Embryonic facial prominence (tissue), 1 donor: ENCODE results near the gene STAP1.
"Not testable (repeated sequence)": the region's sequence is repeated elsewhere in the genome, so short reads cannot be mapped to it uniquely, and the experiment has no call there.

Experiments used
- DNase-seq: peaks from one replicate; pipeline ENCODE4 v3.0.0-alpha.2; 2016; ENCODE audit errors: extremely low spot score

STAP1 gene, protein sequence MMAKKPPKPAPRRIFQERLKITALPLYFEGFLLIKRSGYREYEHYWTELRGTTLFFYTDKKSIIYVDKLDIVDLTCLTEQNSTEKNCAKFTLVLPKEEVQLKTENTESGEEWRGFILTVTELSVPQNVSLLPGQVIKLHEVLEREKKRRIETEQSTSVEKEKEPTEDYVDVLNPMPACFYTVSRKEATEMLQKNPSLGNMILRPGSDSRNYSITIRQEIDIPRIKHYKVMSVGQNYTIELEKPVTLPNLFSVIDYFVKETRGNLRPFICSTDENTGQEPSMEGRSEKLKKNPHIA

DNA sequence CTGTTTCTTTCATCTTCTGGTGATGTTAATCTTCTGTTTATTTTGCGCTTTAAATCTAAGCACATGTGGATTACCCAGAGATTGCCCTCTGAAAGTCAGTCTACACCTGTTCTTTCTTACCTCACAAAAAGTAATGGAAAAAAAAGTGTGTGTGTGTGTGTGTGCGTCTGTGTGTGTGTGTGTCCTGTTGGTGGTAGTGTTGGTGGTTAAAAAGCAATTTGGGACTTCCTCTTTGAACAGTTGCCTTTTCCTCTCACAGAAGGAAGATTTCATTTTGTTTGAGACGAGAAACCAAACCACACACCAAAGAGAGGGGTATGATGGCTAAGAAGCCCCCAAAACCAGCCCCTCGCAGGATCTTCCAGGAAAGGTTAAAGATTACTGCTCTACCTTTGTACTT is at the start of gene STAP1:
TSS of gene STAP1 (plus strand) at position 235 of the 400 bp plus-strand sequence. CDS start at position 318, 83 bp downstream.
- DNase-seq = no peak

DNA sequence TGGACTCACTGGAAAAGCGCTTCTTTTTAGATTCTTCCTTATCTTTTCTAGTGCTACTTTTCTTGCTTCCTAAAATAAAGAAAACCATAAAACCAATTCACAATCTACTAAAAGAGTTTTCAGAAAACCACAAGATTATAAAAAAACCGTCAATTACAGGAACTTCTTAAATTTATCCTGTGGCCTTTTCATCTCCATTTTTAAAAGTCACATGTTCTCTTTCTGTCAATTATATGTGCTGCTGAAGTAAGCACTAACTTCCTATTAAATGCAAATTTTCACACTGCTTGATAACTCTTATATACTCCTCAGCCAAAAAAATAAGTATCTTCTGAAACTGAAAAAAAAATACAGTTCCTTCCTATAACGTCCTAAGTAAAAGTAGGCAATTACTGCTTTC is 46.0 kb upstream of the STAP1 start:
- DNase-seq = no peak

GRCh38 chr4:67520141-67520540 is 38.4 kb upstream of the STAP1 start:
- no peak for DNase-seq

DNA sequence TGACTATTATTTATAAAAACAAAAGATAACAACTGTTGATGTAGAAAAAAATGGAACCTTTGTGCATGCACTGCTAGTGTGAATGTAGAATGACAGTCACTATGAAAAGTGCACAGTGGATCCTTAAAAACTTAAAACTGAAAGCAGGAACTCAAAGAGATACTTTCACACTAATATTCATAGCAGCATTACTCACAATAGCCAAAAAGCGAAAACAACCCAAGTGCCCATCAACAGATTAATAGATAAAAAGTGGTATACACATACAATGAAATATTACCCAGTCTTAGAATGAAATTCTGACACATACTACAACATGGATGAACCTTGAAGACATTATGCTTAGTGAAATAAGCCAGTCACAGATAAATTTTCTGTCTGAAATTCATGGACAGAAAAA is 37.0 kb upstream of the STAP1 start:
- DNase-seq = no peak

DNA sequence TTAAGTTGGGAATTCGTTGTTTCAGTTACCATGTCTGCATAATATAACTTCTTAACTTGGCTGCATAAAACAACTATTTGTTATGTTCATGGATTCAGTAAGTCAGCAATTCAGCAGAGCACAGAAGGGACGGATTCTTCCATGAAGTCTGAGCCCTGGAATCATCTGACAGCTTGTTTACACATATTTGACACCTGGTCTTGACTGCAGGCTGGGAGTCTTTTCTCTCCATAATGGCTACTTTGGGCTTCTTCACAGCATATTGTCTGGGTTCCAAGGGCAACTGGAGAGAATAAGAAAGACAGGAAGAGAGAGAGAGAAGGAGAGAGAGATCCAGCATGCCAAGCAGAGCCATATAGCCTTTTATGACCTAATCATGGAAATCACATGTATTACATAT is 36.3 kb upstream of the STAP1 start:
- no peak for DNase-seq

- DNase-seq = no peak
Measured at GRCh38 chr4:67522851-67523671, 35.5 kb upstream of the STAP1 start.

DNA sequence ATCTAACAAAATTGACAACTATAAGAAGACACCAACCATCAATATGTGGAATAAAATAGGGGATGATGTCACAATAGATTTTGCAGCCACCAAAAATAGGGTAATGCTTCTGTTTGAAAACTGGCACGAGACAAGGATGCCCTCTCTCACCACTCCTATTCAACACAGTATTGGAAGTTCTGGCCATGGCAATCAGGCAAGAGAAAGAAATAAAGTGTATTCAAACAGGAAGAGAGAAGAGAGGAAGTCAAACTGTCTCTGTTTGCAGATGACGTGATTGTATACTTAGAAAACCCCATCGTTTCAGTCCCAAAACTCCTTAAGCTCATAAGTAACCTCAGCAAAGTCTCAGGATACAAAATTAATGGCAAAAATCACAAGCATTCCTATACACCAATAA is 34.4 kb upstream of the STAP1 start:
- DNase-seq = not testable (repeated sequence)

- no peak for DNase-seq
Measured at GRCh38 chr4:67531379-67531962, 27.1 kb upstream of the STAP1 start.

DNA sequence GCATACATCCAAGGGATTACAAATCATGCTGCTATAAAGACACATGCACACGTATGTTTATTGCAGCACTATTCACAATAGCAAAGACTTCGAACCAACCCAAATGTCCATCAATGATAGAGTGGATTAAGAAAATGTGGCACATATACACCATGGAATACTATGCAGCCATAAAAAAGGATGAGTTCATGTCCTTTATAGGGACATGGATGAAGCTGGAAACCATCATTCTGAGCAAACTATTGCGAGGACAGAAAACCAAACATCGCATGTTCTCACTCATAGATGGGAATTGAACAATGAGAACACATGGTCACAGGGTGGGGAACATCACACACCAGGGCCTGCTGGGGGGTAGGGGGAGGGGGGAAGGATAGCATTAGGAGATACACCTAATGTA is 26.1 kb upstream of the STAP1 start:
- DNase-seq = not testable (repeated sequence)

GRCh38 chr4:67533112-67533511 is 25.4 kb upstream of the STAP1 start:
- no peak for DNase-seq

GRCh38 chr4:67535280-67535840 is 23.2 kb upstream of the STAP1 start:
- no peak for DNase-seq

- DNase-seq = no peak
Measured at GRCh38 chr4:67539830-67540229, 18.7 kb upstream of the STAP1 start.

DNA sequence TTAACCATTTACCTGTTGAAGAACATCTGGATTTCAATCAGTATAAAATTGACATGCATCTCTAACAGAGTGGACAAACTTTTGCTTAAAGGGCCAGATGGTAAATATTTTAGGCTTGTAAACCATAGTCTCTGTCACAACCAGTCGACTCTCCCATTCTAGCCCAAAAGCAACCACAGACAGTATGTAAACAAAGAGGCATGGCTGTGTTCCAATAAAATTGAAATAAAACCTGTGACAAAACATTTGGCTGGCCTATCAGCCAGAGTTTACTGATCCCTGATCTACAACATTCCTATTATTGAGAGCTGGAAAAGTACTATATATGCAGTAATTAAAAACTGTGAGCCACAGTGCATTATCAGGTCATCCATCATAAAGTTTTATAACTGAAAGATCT is 16.5 kb upstream of the STAP1 start:
- DNase-seq = no peak

DNA sequence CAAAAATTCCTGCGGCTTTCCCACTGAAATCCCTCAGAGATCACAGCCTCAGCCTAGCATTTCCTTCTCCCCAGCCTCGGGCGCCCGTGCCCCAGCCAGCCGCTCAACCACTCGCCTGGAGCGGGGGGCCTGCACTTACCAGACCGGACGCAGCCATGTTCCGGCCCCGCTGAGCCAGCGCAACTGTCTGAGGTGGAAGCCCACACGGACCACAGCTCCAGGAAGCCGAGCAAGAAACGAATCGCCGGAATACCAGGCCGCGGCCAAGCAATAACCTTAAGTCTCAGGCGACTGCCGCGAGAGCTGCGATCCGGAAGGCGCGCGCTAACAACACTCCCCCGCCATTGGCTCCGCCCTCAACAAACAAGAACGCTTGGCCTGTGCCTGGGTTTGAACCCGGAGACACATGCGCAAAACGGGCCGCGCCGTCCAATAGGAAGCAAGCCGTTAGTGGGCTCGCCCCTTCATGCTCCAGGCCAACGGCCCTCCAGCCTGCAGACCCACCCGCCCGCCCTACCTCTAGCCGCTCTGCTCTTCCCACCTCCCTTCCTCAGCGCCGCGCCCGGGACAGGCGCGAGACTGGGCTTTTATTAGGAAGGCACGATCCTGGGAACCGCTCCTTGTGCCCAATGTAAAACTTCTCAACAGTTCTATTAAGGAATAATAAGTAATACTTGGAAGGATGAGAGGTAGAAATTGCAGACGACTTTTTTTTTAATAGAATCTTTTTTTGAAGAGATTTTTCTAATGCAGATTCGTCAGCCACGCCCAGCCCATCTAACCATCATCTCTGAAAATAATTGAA is 13.1 kb upstream of the STAP1 start, which contains the start of gene CENPC:
TSS of gene CENPC (minus strand) at position 305 of the 805 bp plus-strand sequence. CDS start at position 157, 148 bp downstream.
- peak; percentile 93 for DNase-seq

DNA sequence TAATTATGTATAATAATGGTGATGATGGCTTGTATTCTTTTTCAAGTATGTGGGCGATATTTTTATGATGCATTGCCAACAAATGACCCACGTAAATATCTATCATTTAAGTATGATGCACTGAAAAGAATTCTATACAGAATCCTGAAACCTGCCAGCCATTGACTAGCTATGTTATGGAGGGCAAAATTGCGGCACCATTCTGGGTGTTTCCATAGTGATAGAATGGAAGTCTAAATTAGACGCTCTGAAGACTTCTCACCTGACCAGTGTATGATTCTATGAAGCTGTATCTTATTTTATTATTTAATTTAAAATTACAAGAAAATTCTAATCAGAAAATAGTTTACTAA is 12.5 kb upstream of the STAP1 start:
- DNase-seq = no peak

DNA sequence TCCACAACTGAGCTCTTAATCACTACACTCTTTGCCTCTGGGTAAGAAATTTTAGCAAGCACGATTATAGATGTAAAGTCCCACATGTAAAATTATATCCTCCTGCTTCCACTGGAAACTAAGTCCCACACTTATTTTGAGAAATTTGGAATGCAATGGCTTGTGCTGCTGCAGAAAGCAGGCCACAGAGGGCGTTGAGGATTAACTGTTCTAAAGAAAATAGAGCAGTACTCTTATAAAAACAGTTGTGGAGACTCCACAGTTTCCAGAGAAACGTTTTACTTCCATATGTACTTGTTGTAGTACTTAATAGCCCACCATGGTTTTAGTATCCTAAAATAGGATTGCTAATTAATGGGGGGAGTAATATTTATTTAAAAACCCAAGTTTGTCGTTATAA is 11.6 kb upstream of the STAP1 start:
- no peak for DNase-seq

DNA sequence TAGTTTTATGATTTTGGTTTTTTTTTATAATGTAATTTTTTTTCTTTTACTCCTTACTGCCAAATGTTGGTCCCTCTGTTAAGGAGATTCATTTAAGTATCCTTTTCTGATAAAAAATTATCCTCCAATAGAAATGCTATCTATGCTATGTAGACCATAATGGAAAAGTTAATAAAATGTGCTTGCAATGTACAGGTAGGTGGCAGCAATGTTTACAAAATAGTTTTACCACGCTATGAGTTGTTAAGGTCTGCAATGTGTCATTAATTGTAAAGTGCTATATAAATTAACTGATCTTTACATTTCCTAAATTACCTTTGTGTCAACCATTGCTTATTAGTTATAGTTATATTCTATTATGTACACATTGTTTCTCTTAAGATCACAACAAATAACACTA is 9.4 kb upstream of the STAP1 start:
- DNase-seq = no peak

GRCh38 chr4:67550451-67550850 is 8.1 kb upstream of the STAP1 start:
- no peak for DNase-seq

DNA sequence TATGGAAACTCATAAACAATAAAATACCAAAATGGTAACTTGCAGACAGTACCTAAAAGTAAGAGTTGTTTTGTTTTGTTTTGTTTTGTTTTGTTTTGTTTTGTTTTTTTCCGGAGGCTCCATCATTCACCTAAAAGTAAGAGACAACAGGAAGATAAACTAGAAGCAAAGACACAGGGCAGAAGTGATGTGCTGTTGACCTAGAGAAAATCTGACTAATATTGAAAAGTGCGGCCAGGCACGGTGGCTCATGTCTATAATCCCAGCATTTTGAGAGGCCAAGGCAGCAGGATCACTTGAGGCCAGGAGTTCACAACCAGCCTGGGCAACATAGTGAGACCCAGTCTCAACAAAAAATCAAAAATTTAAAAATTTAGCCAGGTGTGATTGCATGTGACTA is 7.7 kb upstream of the STAP1 start:
- DNase-seq = no peak

GRCh38 chr4:67552146-67552792 is 6.3 kb upstream of the STAP1 start:
- DNase-seq = not testable (repeated sequence)

- DNase-seq = no peak
Measured at GRCh38 chr4:67554096-67554495, 4.4 kb upstream of the STAP1 start.
